HUES64 (cell line): ENCODE data around the gene RNASEH2C. TPM values are rescaled to one million over a fixed set of nuclear protein-coding genes. Genes with fewer than 3 reads are reported as not detected.
"Not testable (repeated sequence)": the region's sequence is repeated elsewhere in the genome, so short reads cannot be mapped to it uniquely, and the experiment has no call there.

Experiments
- H3K27ac ChIP-seq: 2 replicates; pipeline ENCODE4 v1.7.0; 2013; ENCODE audit warnings: low read depth, low read length, inconsistent platforms
- H3K27me3 ChIP-seq: 2 replicates; pipeline ENCODE4 v1.6.1; 2013; ENCODE audit warnings: mild to moderate bottlenecking, low read length; ENCODE audit not compliant: insufficient read depth
- H3K36me3 ChIP-seq: 2 replicates; pipeline ENCODE4 v1.6.1; 2013; ENCODE audit warnings: mild to moderate bottlenecking, low read length; ENCODE audit not compliant: insufficient read depth
- H3K4me1 ChIP-seq: 2 replicates; pipeline ENCODE4 v1.6.1; 2013; ENCODE audit warnings: mild to moderate bottlenecking, low read length, moderate library complexity; ENCODE audit not compliant: insufficient read depth
- H3K4me3 ChIP-seq: 2 replicates; pipeline ENCODE4 v1.5.1; 2013; ENCODE audit warnings: mild to moderate bottlenecking, low read length, moderate library complexity
- H3K9ac ChIP-seq: 2 replicates; pipeline ENCODE4 v1.6.1; 2013; ENCODE audit warnings: mild to moderate bottlenecking, low read depth, low read length
- H3K9me3 ChIP-seq: 2 replicates; pipeline ENCODE4 v1.6.1; 2013; ENCODE audit warnings: low read depth, low read length; ENCODE audit not compliant: insufficient read depth
- WGBS: fragments of 150-250, 120-280 bp; methylation state at CpG from one replicate; pipeline ENCODE4 v1.1.7; 2013; ENCODE audit warnings: missing lambda C conversion rate; 5-methylcytosine and 5-hydroxymethylcytosine counted together
- polyA plus RNA-seq, 2 experiments: library from polyadenylated mRNA; stranded (reverse); fragments of 50-300 nt; gene quantifications; one replicate each; pipeline ENCODE4 v1.2.3, GENCODE V29; 2013

Gene RNASEH2C
- polyA plus RNA-seq (2013, experiment 1 of 2) = 28.6 TPM
- polyA plus RNA-seq (2013, experiment 2 of 2) = 30.2 TPM

DNA sequence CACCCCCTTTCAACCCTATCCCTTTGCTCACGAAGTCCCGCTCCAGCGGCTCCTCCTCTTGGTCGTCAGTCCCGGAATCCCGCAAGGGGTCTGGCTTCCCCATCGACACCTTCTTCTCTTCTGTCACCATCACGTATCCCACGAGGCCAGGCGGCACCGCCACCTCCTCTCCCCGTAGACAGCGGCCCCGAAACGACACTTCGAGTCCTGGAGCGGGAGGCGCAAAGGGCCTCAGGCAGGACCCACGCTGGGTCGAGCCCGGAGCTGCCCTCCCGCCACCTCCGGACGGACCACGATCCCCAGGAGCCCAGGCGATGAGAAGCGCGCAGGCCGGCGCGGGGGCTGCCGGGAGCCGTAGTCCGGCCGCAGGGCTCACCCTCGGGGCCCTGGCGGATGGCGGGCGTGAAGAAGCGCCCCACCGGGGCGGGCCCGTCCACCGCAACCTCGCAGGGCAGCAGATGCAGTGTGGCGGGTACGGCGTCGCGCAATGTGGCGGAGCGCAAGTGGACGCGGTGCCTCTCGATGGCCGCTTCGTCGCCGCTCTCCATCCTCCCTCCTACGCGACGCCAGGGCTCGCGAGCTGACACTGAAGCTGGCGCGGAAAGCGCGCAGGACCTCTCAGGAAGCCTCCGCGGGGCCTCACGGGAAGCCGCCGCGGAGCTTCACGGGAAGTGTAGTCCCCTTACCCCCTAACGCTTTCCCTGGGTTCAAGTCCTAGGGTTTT, at the start of gene RNASEH2C:
Gene RNASEH2C (minus strand): TSS at position 588 of the 724 bp plus-strand sequence. CDS start 40 bp downstream, at position 548.
- H3K4me1 ChIP-seq = peaks cover 5% of the 10 kb centered on the region; the same call in 1 of the 2 replicates
- under 1% methylated on average over 75 of the region's 76 CpGs for WGBS
- H3K27ac ChIP-seq = peak within 1 kb of the TSS; percentile 75; the same call in 1 of the 2 replicates
- no peaks in the 10 kb centered on the region for H3K9me3 ChIP-seq
- peak within 1 kb of the TSS; percentile 87 for H3K9ac ChIP-seq
- peaks cover 37% of the 10 kb centered on the region for H3K36me3 ChIP-seq
- no peaks in the 10 kb centered on the region for H3K27me3 ChIP-seq
- peak within 1 kb of the TSS; percentile 87 for H3K4me3 ChIP-seq

GRCh38 chr11:65767806-65768205, 47.2 kb upstream of the RNASEH2C start:
- H3K36me3 ChIP-seq, H3K27me3 ChIP-seq, H3K9me3 ChIP-seq, H3K27ac ChIP-seq, H3K9ac ChIP-seq, H3K4me1 ChIP-seq, H3K4me3 ChIP-seq: not testable (repeated sequence)
- WGBS = 73% methylated on average over 5 of the region's 5 CpGs

GRCh38 chr11:65767406-65767805, 46.8 kb upstream of the RNASEH2C start:
- Histone ChIP-seq H3K4me1 (no peaks in the 10 kb centered on the region), H3K4me3 (no peak overlapping the region), H3K9ac (no peak overlapping the region), H3K27me3 (no peaks in the 10 kb centered on the region), H3K9me3 (no peaks in the 10 kb centered on the region), H3K36me3 (no peaks in the 10 kb centered on the region), H3K27ac (no peak overlapping the region)
- 84% methylated on average over 10 of the region's 10 CpGs for WGBS

- no peaks in the 10 kb centered on the region for H3K36me3 ChIP-seq
- H3K4me1 ChIP-seq = no peaks in the 10 kb centered on the region
- no peak overlapping the region for H3K27ac ChIP-seq
- no peak overlapping the region for H3K4me3 ChIP-seq
- H3K9me3 ChIP-seq = no peaks in the 10 kb centered on the region
- H3K27me3 ChIP-seq = no peaks in the 10 kb centered on the region
- 78% methylated on average over 7 of the region's 7 CpGs for WGBS
- H3K9ac ChIP-seq = no peak overlapping the region
Observed at GRCh38 chr11:65766535-65766934, 45.9 kb upstream of the RNASEH2C start.

GRCh38 chr11:65764434-65764833, 43.8 kb upstream of the RNASEH2C start:
- no peak overlapping the region for H3K4me3 ChIP-seq
- peaks cover under 1% of the 10 kb centered on the region; the same call in 1 of the 2 replicates for H3K9me3 ChIP-seq
- H3K27ac ChIP-seq = no peak overlapping the region
- no peaks in the 10 kb centered on the region; the same call in 1 of the 2 replicates for H3K27me3 ChIP-seq
- H3K9ac ChIP-seq = no peak overlapping the region
- no peaks in the 10 kb centered on the region for H3K36me3 ChIP-seq
- WGBS = 79% methylated on average over 3 of the region's 5 CpGs
- no peaks in the 10 kb centered on the region for H3K4me1 ChIP-seq

GRCh38 chr11:65762816-65763215, 42.2 kb upstream of the RNASEH2C start:
- not testable (repeated sequence) for H3K36me3 ChIP-seq, H3K27me3 ChIP-seq, H3K4me3 ChIP-seq, H3K9me3 ChIP-seq, H3K4me1 ChIP-seq, H3K9ac ChIP-seq, H3K27ac ChIP-seq
- WGBS = 93% methylated on average over 22 of the region's 29 CpGs

- not testable (repeated sequence) for H3K36me3 ChIP-seq, H3K9ac ChIP-seq, H3K27me3 ChIP-seq, H3K9me3 ChIP-seq, H3K27ac ChIP-seq, H3K4me3 ChIP-seq, H3K4me1 ChIP-seq
- WGBS = 80% methylated on average over 1 of the region's 5 CpGs
Observed at GRCh38 chr11:65762169-65762568, 41.6 kb upstream of the RNASEH2C start.

- 94% methylated on average over 17 of the region's 17 CpGs for WGBS
- no peaks in the 10 kb centered on the region for H3K36me3 ChIP-seq
- no peak overlapping the region for H3K4me3 ChIP-seq
- no peaks in the 10 kb centered on the region for H3K4me1 ChIP-seq
- H3K9me3 ChIP-seq = no peaks in the 10 kb centered on the region
- no peak overlapping the region for H3K27ac ChIP-seq
- peaks cover 21% of the 10 kb centered on the region for H3K27me3 ChIP-seq
- H3K9ac ChIP-seq = no peak overlapping the region
Observed at GRCh38 chr11:65745049-65745448, 24.5 kb upstream of the RNASEH2C start.

DNA sequence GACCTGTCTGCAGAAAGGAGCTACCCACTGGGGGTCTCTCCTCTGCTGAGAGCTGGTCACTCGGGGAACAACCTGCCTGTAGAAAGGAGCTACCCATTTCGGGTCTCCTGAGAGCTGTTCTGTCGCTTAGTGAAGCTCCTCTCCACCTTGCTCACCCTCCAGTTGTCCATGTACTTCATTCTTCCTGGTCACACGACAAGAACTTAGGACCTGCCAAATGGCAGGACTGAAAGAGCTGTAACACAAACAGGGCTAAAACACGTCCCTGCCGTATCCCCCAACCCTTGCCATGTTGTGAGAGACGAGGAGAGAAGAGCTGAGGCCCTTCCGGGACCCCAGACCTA, 24.1 kb upstream of the RNASEH2C start:
- no peak overlapping the region for H3K9ac ChIP-seq
- H3K27ac ChIP-seq = no peak overlapping the region
- no peaks in the 10 kb centered on the region for H3K9me3 ChIP-seq
- peaks cover 17% of the 10 kb centered on the region; the same call in 1 of the 2 replicates for H3K27me3 ChIP-seq
- H3K4me3 ChIP-seq = no peak overlapping the region
- 88% methylated on average over 8 of the region's 8 CpGs for WGBS
- H3K4me1 ChIP-seq = no peaks in the 10 kb centered on the region
- H3K36me3 ChIP-seq = no peaks in the 10 kb centered on the region

- 84% methylated on average over 18 of the region's 18 CpGs for WGBS
- Histone ChIP-seq H3K27ac (no peak overlapping the region), H3K9ac (no peak overlapping the region), H3K36me3 (no peaks in the 10 kb centered on the region), H3K27me3 (peaks cover 12% of the 10 kb centered on the region; the same call in 1 of the 2 replicates), H3K9me3 (no peaks in the 10 kb centered on the region), H3K4me1 (no peaks in the 10 kb centered on the region), H3K4me3 (no peak overlapping the region)
Observed at GRCh38 chr11:65744026-65744698, 23.6 kb upstream of the RNASEH2C start.

GRCh38 chr11:65743681-65744025, 23.1 kb upstream of the RNASEH2C start:
- no peaks in the 10 kb centered on the region for H3K4me1 ChIP-seq
- H3K4me3 ChIP-seq = no peak overlapping the region
- WGBS = 93% methylated on average over 10 of the region's 10 CpGs
- no peak overlapping the region for H3K27ac ChIP-seq
- no peaks in the 10 kb centered on the region for H3K36me3 ChIP-seq
- H3K9me3 ChIP-seq = no peaks in the 10 kb centered on the region
- H3K27me3 ChIP-seq = peaks cover 8% of the 10 kb centered on the region; the same call in 1 of the 2 replicates
- H3K9ac ChIP-seq = no peak overlapping the region
